K562 (cell line): ENCODE measurements around the gene DUOXA2. TPM values are rescaled to one million over a fixed set of nuclear protein-coding genes. Genes with fewer than 3 reads are reported as not detected.
A peak's percentile ranks its signal among the peaks of the same experiment; 100 is the strongest.

ENCODE experiments used
- ATAC-seq: fragments of 200-7000 bp; cut with Tn5 transposase; 3 replicates; pipeline ENCODE4 v1.9.1; 2020; ENCODE audit warnings: moderate library complexity
- BruUV-seq: library from RNA; stranded (reverse); fragments of 400-500 nt; replicated peaks from 2 replicates; lab custom pipeline; 2021; lab: Mats Ljungman, UMichigan
- CTCF ChIA-PET: fragments of 300-600 bp; formaldehyde crosslinking; extraction: SDS; loops from one replicate; lab custom pipeline; 2021; ENCODE audit warnings: low intra/inter-chr PET ratio; lab: Yijun Ruan, JAX
- POLR2A ChIA-PET: fragments of 300-600, 350-650 bp; sonication (Branson Sonifier 250); formaldehyde crosslinking; extraction: SDS; loops from one replicate; lab custom pipeline; 2021; ENCODE audit warnings: antibody characterized with exemption, inconsistent platforms; lab: Yijun Ruan, JAX
- DNase-seq, 4 experiments: peaks; one replicate each; pipeline versions ENCODE4 v3.0.0 to v3.0.0-alpha.2; 2011 to 2018; ENCODE audit warnings: low spot score in 3 of 4, mixed read lengths in 3 of 4; ENCODE audit errors: extremely low read depth in 1 of 4
- FAIRE-seq: peaks from 2 replicates; lab custom pipeline; 2011; peaks lifted over from hg19 to GRCh38; lab: Jason Lieb, UNC
- H2AFZ ChIP-seq: 2 replicates; pipeline ENCODE4 v1.6.0; 2011; ENCODE audit warnings: low read depth, low read length, control low read depth, inconsistent platforms
- H3K27ac ChIP-seq: fragments of 200-600 bp; 3 replicates; pipeline ENCODE4 v1.8.0; 2011; ENCODE audit warnings: low read depth, mild to moderate bottlenecking, control low read depth, inconsistent platforms, low read length, moderate library complexity, mixed read lengths; ENCODE audit errors: extremely low read depth
- H3K27me3 ChIP-seq, 2 experiments: fragments of 300-600 bp in 1 of 2; 2 replicates in 1 of 2; 3 replicates in 1 of 2; pipeline versions ENCODE4 v1.6.0 to v1.8.0; 2011; ENCODE audit warnings: inconsistent platforms in 2 of 2, low read length in 2 of 2, mild to moderate bottlenecking in 1 of 2, mixed read lengths in 1 of 2, moderate library complexity in 1 of 2; ENCODE audit not compliant: control insufficient read depth in 2 of 2, insufficient read depth in 2 of 2
- H3K36me3 ChIP-seq: fragments of 300-600 bp; 3 replicates; pipeline ENCODE4 v1.8.0; 2011; ENCODE audit warnings: mild to moderate bottlenecking, low read length, inconsistent platforms; ENCODE audit not compliant: control insufficient read depth, insufficient read depth
- H3K4me1 ChIP-seq, 2 experiments: fragments of 200-600 bp in 1 of 2; replicated peaks in 1 of 2; 2 replicates in 1 of 2; 3 replicates in 1 of 2; pipeline versions ENCODE4 v1.5.1 to v1.8.0; 2011; ENCODE audit warnings: inconsistent platforms in 2 of 2, low read length in 2 of 2, mild to moderate bottlenecking in 1 of 2, mixed read lengths in 1 of 2, moderate library complexity in 1 of 2; ENCODE audit not compliant: control insufficient read depth in 2 of 2, insufficient read depth in 2 of 2
- H3K4me2 ChIP-seq: 2 replicates; pipeline ENCODE4 v1.6.1; 2011; ENCODE audit warnings: low read length, control low read depth, inconsistent platforms, mixed read lengths; ENCODE audit not compliant: insufficient read depth
- H3K4me3 ChIP-seq: fragments of 200-600 bp; sonication (generic), shearing (Covaris generic); 2 replicates; pipeline ENCODE4 v1.5.1; 2016; ENCODE audit warnings: control low read depth, inconsistent platforms
- H3K79me2 ChIP-seq: fragments of 200-600 bp; 3 replicates; pipeline ENCODE4 v1.8.0; 2011; ENCODE audit warnings: low read length, inconsistent platforms; ENCODE audit not compliant: control insufficient read depth, insufficient read depth
- H3K9ac ChIP-seq, 2 experiments: 2 replicates each; pipeline versions ENCODE4 v1.6.0 to v1.6.1; 2011; ENCODE audit warnings: low read depth in 2 of 2, low read length in 2 of 2, control low read depth in 1 of 2, inconsistent platforms in 1 of 2, mild to moderate bottlenecking in 1 of 2, mixed read lengths in 1 of 2; ENCODE audit not compliant: insufficient read depth in 1 of 2
- H3K9me1 ChIP-seq: one replicate; pipeline ENCODE4 v1.6.0; 2011; ENCODE audit warnings: inconsistent platforms, mild to moderate bottlenecking, low read length, moderate library complexity; ENCODE audit not compliant: control insufficient read depth, insufficient read depth
- H3K9me3 ChIP-seq: replicated peaks from 2 replicates; pipeline ENCODE4 v1.5.1; 2011; ENCODE audit warnings: low read depth, low read length, inconsistent platforms; ENCODE audit not compliant: control insufficient read depth, insufficient read depth
- H4K20me1 ChIP-seq: replicated peaks from 2 replicates; pipeline ENCODE4 v1.6.1; 2011; ENCODE audit warnings: low read length, inconsistent platforms, mixed read lengths; ENCODE audit not compliant: control insufficient read depth, insufficient read depth
- CHCHD3 ChIP-seq: fragments of 250-450 bp; sonication (Bioruptor Pico); IDR thresholded peaks from 2 replicates; pipeline ENCODE4 v2.1.2; 2022; ENCODE audit warnings: mild to moderate bottlenecking
- ERF ChIP-seq: fragments of 450-650 bp; formaldehyde crosslinking; IDR thresholded peaks from 2 replicates; pipeline ENCODE4 v1.4.0; 2020; ENCODE audit warnings: mild to moderate bottlenecking, mixed read lengths
- MNT ChIP-seq, 2 experiments: fragments of 450-650 bp; conservative IDR thresholded peaks; 2 replicates each; pipeline ENCODE4 v1.6.1; 2017; ENCODE audit warnings: mild to moderate bottlenecking in 2 of 2, moderate library complexity in 2 of 2
- NR3C1 ChIP-seq: sonication (generic); formaldehyde crosslinking; IDR thresholded peaks from 2 replicates; pipeline ENCODE4 v1.8.1; 2022; ENCODE audit warnings: missing genetic modification reagents
- POLR2AphosphoS5 ChIP-seq: IDR thresholded peaks from 2 replicates; pipeline ENCODE4 v1.6.1; 2011; ENCODE audit warnings: mild to moderate bottlenecking, low read depth, low read length, moderate library complexity; ENCODE audit not compliant: control insufficient read depth, insufficient read depth
- POLR2G ChIP-seq: fragments of 200-400 bp; formaldehyde crosslinking; IDR thresholded peaks from 2 replicates; pipeline ENCODE4 v1.6.1; 2017; ENCODE audit warnings: low read depth, mild to moderate bottlenecking, antibody characterized with exemption, low read length, moderate library complexity
- SMARCB1 ChIP-seq: IDR thresholded peaks from 2 replicates; pipeline ENCODE4 v1.6.1; 2011; ENCODE audit warnings: improper control_type of control experiment, low read depth; ENCODE audit not compliant: insufficient read length
- TRIM24 ChIP-seq, 2 experiments: fragments of 450-650 bp; IDR thresholded peaks; 2 replicates each; pipeline ENCODE4 v1.6.1; 2016
- ZFP1 ChIP-seq: fragments of 450-650 bp; formaldehyde crosslinking; IDR thresholded peaks from 2 replicates; pipeline ENCODE4 v1.4.0; 2020; ENCODE audit warnings: mild to moderate bottlenecking, mixed read lengths
- WGBS: fragments of 100-300 bp; shearing (Covaris generic); methylation state at CpG from one replicate; pipeline ENCODE4 v1.1.6; 2016; ENCODE audit warnings: low coverage, mixed read lengths; ENCODE audit not compliant: insufficient coverage; ENCODE audit errors: missing lambda C conversion rate; 5-methylcytosine and 5-hydroxymethylcytosine counted together
- in situ Hi-C: fragments of 300-500 bp; cut with MboI; formaldehyde crosslinking; loops from 4 replicates; pipeline ENCODE4 v1.15.0; 2018; ENCODE audit warnings: inconsistent platforms, mixed read lengths
- intact Hi-C: fragments of 100-400 bp; cut with micrococcal nuclease; formaldehyde crosslinking; loops from 2 replicates; pipeline ENCODE4 v1.14.2; 2022
- polyA plus RNA-seq, 8 experiments: library from polyadenylated mRNA; depleted of rRNA in 4 of 8; stranded (reverse) in 5 of 8; unstranded in 3 of 8; fragments of >200 nt; fragmentation: Nextera tagmentation in 2 of 8; fragmentation: Illumina TruSeq in 1 of 8; extraction: Ambion mirVana in 2 of 8; extraction: Trizol in 1 of 8; gene quantifications; 2 replicates each; pipeline versions ENCODE4 v1.2.1 to v1.2.3, GENCODE V29; 2011 to 2014; ENCODE audit warnings: inconsistent platforms in 1 of 8, missing spikeins in 1 of 8
- total RNA-seq, 7 experiments: library from RNA; depleted of rRNA in 6 of 7; stranded (reverse); fragments of >200 nt in 6 of 7; fragmentation: Illumina TruSeq in 2 of 7; extraction: Trizol in 2 of 7; gene quantifications; 2 replicates each; pipeline versions ENCODE4 v1.2.1 to v1.2.3, GENCODE V29; 2011 to 2021; ENCODE audit warnings: low replicate concordance in 1 of 7

The DUOXA2 gene
- total and polyA plus RNA-seq, 9 of the 15 experiments (the other 6 are each of a cell fraction or from before 2014, with no cell fraction given): not detected

- no peak overlapping the region for H3K27ac ChIP-seq
- TF ChIP-seq POLR2G (no peak), MNT (conservative IDR thresholded peaks at IDR 0.05) (no peak), CHCHD3 (no peak), POLR2AphosphoS5 (no peak), ERF (CRISPR knock-in tag) (no peak), NR3C1 (CRISPR knock-in tag) (no peak), TRIM24 (IDR thresholded peaks at IDR 0.05) (no peak), SMARCB1 (no peak), ZFP1 (CRISPR knock-in tag) (no peak)
- no peaks in the 10 kb centered on the region for H3K9me1 ChIP-seq
- ChIA-PET CTCF (no interaction called here), POLR2A (interaction anchor here (1.0 kb wide), 1 partner anchor 12 kb away, joined by 3 read pairs; no protein-coding TSS in a partner anchor)
- FAIRE-seq: no peak
- no peak overlapping the region for H3K4me2 ChIP-seq
- 9% methylated on average over 6 of the region's 6 CpGs for WGBS
- no peak; the same call in 2 of the 3 replicates for ATAC-seq
- in situ Hi-C loops: no loop called here
- no peak for DNase-seq
- H3K9ac ChIP-seq: peak overlapping the region in 1 of 2 experiments; percentile 14; a peak in 1 of 4 replicates
- no TSS peak for BruUV-seq
- no peak overlapping the region for H2AFZ ChIP-seq
- no peaks in the 10 kb centered on the region for H3K9me3 ChIP-seq
- H3K79me2 ChIP-seq: no peaks in the 10 kb centered on the region
- peaks cover 0 to 6% of the 10 kb centered on the region in 2 experiments; a peak in 1 of 5 replicates for H3K4me1 ChIP-seq
- peaks cover 2 to 21% of the 10 kb centered on the region in 2 experiments; a peak in 4 of 5 replicates for H3K27me3 ChIP-seq
- intact Hi-C loops: no loop called here
- H3K4me3 ChIP-seq: no peak overlapping the region
- no peaks in the 10 kb centered on the region; the same call in 1 of the 2 replicates for H4K20me1 ChIP-seq
- no peaks in the 10 kb centered on the region for H3K36me3 ChIP-seq
Measured at GRCh38 chr15:45150481-45150880, 36.4 kb downstream of the DUOXA2 start.
